ENCODE measurements around the gene SBK3.

The SBK3 gene

GRCh38 chr19:55563261-55563690 is 17.9 kb upstream of the SBK3 start (continued):
- TF ChIP-seq INSM2 (tag by site-specific recombination; IDR thresholded peaks at IDR 0.05) (no peak), OVOL3 (tag by site-specific recombination; IDR thresholded peaks at IDR 0.05) (no peak), PRDM4 (tag by site-specific recombination; IDR thresholded peaks at IDR 0.05) (no peak), ZNF768 (tag by site-specific recombination; IDR thresholded peaks at IDR 0.05) (no peak), ZNF10 (tag by site-specific recombination; IDR thresholded peaks at IDR 0.05) (no peak), ZFP3 (tag by site-specific recombination; IDR thresholded peaks at IDR 0.05; ENCODE audit: low read depth) (no peak), ZNF398 (tag by site-specific recombination; IDR thresholded peaks at IDR 0.05) (peak; percentile 77), AEBP2 (tag by site-specific recombination; IDR thresholded peaks at IDR 0.05; ENCODE audit: borderline replicate concordance) (no peak), ZNF266 (tag by site-specific recombination; IDR thresholded peaks at IDR 0.05; ENCODE audit: low read depth) (no peak), ZNF221 (tag by site-specific recombination; IDR thresholded peaks at IDR 0.05; ENCODE audit: borderline replicate concordance) (no peak), ZNF843 (tag by site-specific recombination; IDR thresholded peaks at IDR 0.05) (0 out of 2 replicates have a peak, but pooled peaks have one; percentile 15), ZNF202 (tag by site-specific recombination; IDR thresholded peaks at IDR 0.05; ENCODE audit: borderline replicate concordance) (no peak), ZNF660 (tag by site-specific recombination; IDR thresholded peaks at IDR 0.05) (no peak), ZBTB7A (tag by site-specific recombination; IDR thresholded peaks at IDR 0.05; ENCODE audit: low read depth) (no peak), ZNF488 (tag by site-specific recombination; IDR thresholded peaks at IDR 0.05) (no peak), ZNF530 (tag by site-specific recombination; IDR thresholded peaks at IDR 0.05; ENCODE audit: low read depth) (no peak), KLF10 (tag by site-specific recombination; IDR thresholded peaks at IDR 0.05) (no peak), WT1 (tag by site-specific recombination; IDR thresholded peaks at IDR 0.05) (no peak), ZNF677 (tag by site-specific recombination; IDR thresholded peaks at IDR 0.05) (no peak), ZNF521 (tag by site-specific recombination; IDR thresholded peaks at IDR 0.05) (no peak), ZBTB20 (tag by site-specific recombination; IDR thresholded peaks at IDR 0.05) (no peak), YY2 (tag by site-specific recombination; IDR thresholded peaks at IDR 0.05) (no peak), ZNF26 (tag by site-specific recombination; IDR thresholded peaks at IDR 0.05) (no peak), ZNF23 (tag by site-specific recombination; IDR thresholded peaks at IDR 0.05; ENCODE audit: borderline replicate concordance) (no peak), KLF7 (tag by site-specific recombination; IDR thresholded peaks at IDR 0.05; ENCODE audit: borderline replicate concordance) (no peak), RBAK (tag by site-specific recombination; IDR thresholded peaks at IDR 0.05) (no peak), SP2 (tag by site-specific recombination; IDR thresholded peaks at IDR 0.05) (no peak), ZNF704 (tag by site-specific recombination; IDR thresholded peaks at IDR 0.05) (no peak), ZNF324 (tag by site-specific recombination; IDR thresholded peaks at IDR 0.05) (no peak), ZBTB17 (tag by site-specific recombination; IDR thresholded peaks at IDR 0.05) (peak; percentile 16; the same call in 1 of the 2 replicates), BCL11B (tag by site-specific recombination; IDR thresholded peaks at IDR 0.05; ENCODE audit: low read depth) (no peak)
